Lung (tissue), 12 donors: ENCODE data around the gene SSR4. TPM values are rescaled to one million over a fixed set of nuclear protein-coding genes. Genes with fewer than 3 reads are reported as not detected.

Experiments
- ATAC-seq: fragments of 200-7000 bp; cut with Tn5 transposase; one replicate; pipeline ENCODE4 v1.9.1; 2020; ENCODE audit warnings: moderate number of reproducible peaks; ENCODE audit not compliant: insufficient read depth, low FRiP score
- DNase-seq, 3 donors: peaks; one replicate each; pipeline ENCODE4 v3.0.0-alpha.2; 2013 to 2017
- H3K27ac ChIP-seq, 2 donors: one replicate each; pipeline ENCODE4 v1.5.1; 2013; ENCODE audit warnings: mild to moderate bottlenecking in 2 of 2, moderate library complexity in 2 of 2, control low read depth in 1 of 2, inconsistent platforms in 1 of 2, low read depth in 1 of 2, low read length in 1 of 2
- H3K27me3 ChIP-seq, 3 donors: one replicate each; pipeline ENCODE4 v1.5.1; 2013; ENCODE audit warnings: low read length in 2 of 3; ENCODE audit not compliant: control insufficient read depth in 3 of 3, insufficient read depth in 3 of 3
- H3K36me3 ChIP-seq, 4 donors: one replicate each; pipeline ENCODE4 v1.5.1; 2013; ENCODE audit warnings: low read length in 4 of 4, mild to moderate bottlenecking in 1 of 4, moderate library complexity in 1 of 4; ENCODE audit not compliant: control insufficient read depth in 4 of 4, insufficient read depth in 4 of 4
- H3K4me1 ChIP-seq, 5 donors: one replicate each; pipeline ENCODE4 v1.5.1; 2013; ENCODE audit warnings: low read length in 5 of 5, mild to moderate bottlenecking in 2 of 5, moderate library complexity in 1 of 5; ENCODE audit not compliant: control insufficient read depth in 5 of 5, insufficient read depth in 5 of 5
- H3K4me3 ChIP-seq: one replicate; pipeline ENCODE4 v1.5.1; 2013; ENCODE audit warnings: mild to moderate bottlenecking, control low read depth, moderate library complexity
- H3K9ac ChIP-seq, 2 donors: one replicate each; pipeline ENCODE4 v1.5.1; 2013; ENCODE audit warnings: low read length in 2 of 2, control low read depth in 1 of 2; ENCODE audit not compliant: insufficient read depth in 1 of 2
- H3K9me3 ChIP-seq, 4 donors: one replicate each; pipeline ENCODE4 v1.5.1; 2013; ENCODE audit warnings: low read length in 3 of 4, mild to moderate bottlenecking in 1 of 4, moderate library complexity in 1 of 4; ENCODE audit not compliant: control insufficient read depth in 4 of 4, insufficient read depth in 3 of 4
- CTCF ChIP-seq: IDR thresholded peaks from 2 replicates; pipeline ENCODE4 v1.5.1; 2012; ENCODE audit warnings: mild to moderate bottlenecking; ENCODE audit errors: control extremely low read depth, extremely low read depth
- WGBS, 2 donors: extraction: QIAGEN DNeasy Blood & Tissue Kit; methylation state at CpG; one replicate each; pipeline ENCODE4 v1.1.7; 2013; 5-methylcytosine and 5-hydroxymethylcytosine counted together
- polyA plus RNA-seq, 2 donors: library from polyadenylated mRNA; stranded (reverse); fragments of 200-250 nt; gene quantifications; one replicate each; pipeline ENCODE4 v1.2.1, GENCODE V29; 2013
- total RNA-seq, 2 donors: library from RNA; depleted of rRNA in 1 of 2; stranded (reverse); fragments of >200 nt in 1 of 2; gene quantifications; one replicate each; pipeline ENCODE4 v1.2.1, GENCODE V29; 2014 to 2021
- donor health status: control.
- donor health status: control.
- donor health status: Bipolar disorder and iron deficiency.
- donor health status: healthy.
- donor health status: DM: yes; HTN: yes; CAD: no.

The SSR4 gene
- total and polyA plus RNA-seq, 4 donors: 84.2 to 1,008 (median 567) TPM

GRCh38 chrX:153763298-153763932 is 31.1 kb upstream of the SSR4 start:
- Histone ChIP-seq H3K9me3 (peaks cover 0 to 5% (median 0%) of the 10 kb centered on the region in 4 donors), H3K27me3 (no peaks in the 10 kb centered on the region), H3K4me1 (peaks cover 0 to 16% (median 10%) of the 10 kb centered on the region in 5 donors), H3K9ac (no peak overlapping the region), H3K27ac (no peak overlapping the region), H3K4me3 (no peak overlapping the region), H3K36me3 (no peaks in the 10 kb centered on the region)
- WGBS, 2 donors: 84 to 86% methylated on average over 14 to 18 of the region's 18 CpGs
- no peak for DNase-seq
- no peak for TF ChIP-seq CTCF
- no peak for ATAC-seq

GRCh38 chrX:153763989-153764755 is 30.3 kb upstream of the SSR4 start, which contains the start of gene PLXNB3:
Gene PLXNB3, plus strand, starts transcription at chrX:153764249. Its CDS starts 1,287 bp downstream, at chrX:153765536.
- H3K4me3 ChIP-seq: no peak within 1 kb of the TSS
- DNase-seq: peak; percentile 46 to 68 (median 56)
- H3K4me1 ChIP-seq: peaks cover 0 to 16% (median 10%) of the 10 kb centered on the region in 5 donors
- peaks cover 0 to 5% (median 0%) of the 10 kb centered on the region in 4 donors for H3K9me3 ChIP-seq
- H3K36me3 ChIP-seq: no peaks in the 10 kb centered on the region
- H3K9ac ChIP-seq: no peak within 1 kb of the TSS
- H3K27ac ChIP-seq: peak within 1 kb of the TSS in 1 of 2 donors; percentile 26
- ATAC-seq: peak; percentile 76
- peak; percentile 81 for TF ChIP-seq CTCF
- no peaks in the 10 kb centered on the region for H3K27me3 ChIP-seq
- WGBS, 2 donors: 18 to 37% methylated on average over 13 to 26 of the region's 26 CpGs

GRCh38 chrX:153764786-153765137 is 29.7 kb upstream of the SSR4 start:
- Histone ChIP-seq H3K9me3 (peaks cover 0 to 5% (median 0%) of the 10 kb centered on the region in 4 donors), H3K27me3 (no peaks in the 10 kb centered on the region), H3K27ac (peak overlapping the region in 1 of 2 donors; percentile 26), H3K4me3 (no peak overlapping the region), H3K36me3 (no peaks in the 10 kb centered on the region), H3K9ac (no peak overlapping the region), H3K4me1 (peaks cover 0 to 16% (median 10%) of the 10 kb centered on the region in 5 donors)
- ATAC-seq: no peak
- TF ChIP-seq CTCF: no peak
- no peak for DNase-seq
- 83 to 84% methylated on average over 4 to 7 of the region's 7 CpGs for WGBS, 2 donors
